GM23338 (cell line): ENCODE data around the gene SCLY. TPM values are rescaled to one million over a fixed set of nuclear protein-coding genes. Genes with fewer than 3 reads are reported as not detected.

Experiments used
- ATAC-seq: fragments of 200-7000 bp; cut with Tn5 transposase; 3 replicates; pipeline ENCODE4 v1.9.1; 2020
- DNase-seq: peaks from one replicate; pipeline ENCODE4 v3.0.0-alpha.2; 2015; ENCODE audit warnings: low spot score
- H2AFZ ChIP-seq: fragments of 200-600 bp; sonication (generic); 2 replicates; pipeline ENCODE4 v1.8.0; 2016; ENCODE audit warnings: antibody characterized with exemption, mild to moderate bottlenecking, moderate library complexity
- H3F3A ChIP-seq: fragments of 200-600 bp; sonication (generic); replicated peaks from 2 replicates; pipeline ENCODE4 v1.8.0; 2017; ENCODE audit warnings: antibody characterized with exemption, mixed run types, low read depth
- H3K27ac ChIP-seq: fragments of 200-600 bp; sonication (generic); 2 replicates; pipeline ENCODE4 v1.6.1; 2016; ENCODE audit warnings: low read depth
- H3K27me3 ChIP-seq: fragments of 200-600 bp; sonication (generic); 2 replicates; pipeline ENCODE4 v1.8.0; 2016; ENCODE audit warnings: mild to moderate bottlenecking, mixed run types, moderate library complexity; ENCODE audit not compliant: insufficient read depth
- H3K36me3 ChIP-seq: fragments of 200-600 bp; sonication (generic); 2 replicates; pipeline ENCODE4 v1.8.0; 2016; ENCODE audit warnings: mild to moderate bottlenecking; ENCODE audit not compliant: insufficient read depth
- H3K4me1 ChIP-seq: fragments of 200-600 bp; sonication (generic); 2 replicates; pipeline ENCODE4 v1.8.0; 2016; ENCODE audit warnings: mild to moderate bottlenecking, moderate library complexity; ENCODE audit not compliant: insufficient read depth
- H3K4me2 ChIP-seq: fragments of 200-600 bp; sonication (generic); 2 replicates; pipeline ENCODE4 v1.7.1; 2017; ENCODE audit warnings: mixed run types
- H3K4me3 ChIP-seq: fragments of 200-600 bp; sonication (generic); 2 replicates; pipeline ENCODE4 v1.6.1; 2016; ENCODE audit warnings: mixed run types
- H3K79me2 ChIP-seq: fragments of 200-600 bp; sonication (generic); replicated peaks from 2 replicates; pipeline ENCODE4 v1.8.0; 2017; ENCODE audit warnings: mild to moderate bottlenecking; ENCODE audit not compliant: insufficient read depth
- H3K9me2 ChIP-seq: fragments of 200-600 bp; sonication (generic); 2 replicates; pipeline ENCODE4 v1.8.0; 2017; ENCODE audit not compliant: insufficient read depth
- H4K20me1 ChIP-seq: fragments of 200-600 bp; sonication (generic); replicated peaks from 2 replicates; pipeline ENCODE4 v1.8.0; 2017; ENCODE audit warnings: mild to moderate bottlenecking; ENCODE audit not compliant: insufficient read depth
- H3K27ac Mint-ChIP-seq: 2 replicates; pipeline ENCODE4 v1.8.0; 2020; ENCODE audit warnings: inconsistent platforms, mild to moderate bottlenecking, moderate library complexity, mixed read lengths
- H3K27me3 Mint-ChIP-seq: 3 replicates; pipeline ENCODE4 v1.8.0; 2022; ENCODE audit warnings: low read depth, mild to moderate bottlenecking, moderate library complexity, mixed read lengths, inconsistent platforms; ENCODE audit not compliant: insufficient read depth, poor library complexity
- H3K36me3 Mint-ChIP-seq: 3 replicates; pipeline ENCODE4 v1.8.0; 2021; ENCODE audit warnings: low read depth, mild to moderate bottlenecking, inconsistent platforms, moderate library complexity, mixed read lengths
- H3K4me1 Mint-ChIP-seq: 3 replicates; pipeline ENCODE4 v1.8.0; 2020; ENCODE audit warnings: mild to moderate bottlenecking, inconsistent platforms, mixed read lengths
- H3K4me3 Mint-ChIP-seq: 3 replicates; pipeline ENCODE4 v1.8.0; 2021; ENCODE audit warnings: moderate library complexity, mild to moderate bottlenecking, inconsistent platforms, mixed read lengths
- H3K9me3 Mint-ChIP-seq: 3 replicates; pipeline ENCODE4 v1.8.0; 2020; ENCODE audit warnings: moderate library complexity, mild to moderate bottlenecking, inconsistent platforms, mixed read lengths
- EZH2phosphoT487 ChIP-seq: fragments of 200-600 bp; sonication (generic); IDR thresholded peaks from one replicate; pipeline ENCODE4 v1.8.1; 2018; ENCODE audit warnings: antibody characterized with exemption; ENCODE audit not compliant: unreplicated experiment
- NANOG ChIP-seq: IDR thresholded peaks from 2 replicates; pipeline ENCODE4 v1.6.1; 2016; ENCODE audit warnings: antibody characterized with exemption, borderline replicate concordance
- POLR2AphosphoS5 ChIP-seq: IDR thresholded peaks from 2 replicates; pipeline ENCODE4 v1.6.1; 2016; ENCODE audit warnings: antibody characterized with exemption, low read depth
- STAT1 ChIP-seq: IDR thresholded peaks from one replicate; pipeline ENCODE4 v1.6.1; 2016; ENCODE audit warnings: antibody characterized with exemption; ENCODE audit not compliant: unreplicated experiment
- ZNF114 ChIP-seq: fragments of 250-450 bp; sonication (Bioruptor Pico); IDR thresholded peaks from 2 replicates; pipeline ENCODE4 v1.5.0; 2020; ENCODE audit warnings: mild to moderate bottlenecking, moderate library complexity
- ZNF331 ChIP-seq: fragments of 250-450 bp; sonication (Bioruptor Pico); IDR thresholded peaks from 2 replicates; pipeline ENCODE4 v1.5.0; 2020; ENCODE audit warnings: low read depth, mild to moderate bottlenecking, moderate library complexity
- polyA plus RNA-seq: library from polyadenylated mRNA; unstranded; fragments of >200 nt; fragmentation: Nextera tagmentation; extraction: Ambion mirVana; gene quantifications from 2 replicates; pipeline ENCODE4 v1.2.1, GENCODE V29; 2016
- total RNA-seq: library from RNA; depleted of rRNA; stranded (reverse); fragments of >200 nt; shearing (Covaris generic); gene quantifications from 2 replicates; pipeline ENCODE4 v1.2.3, GENCODE V29; 2014
- TF ChIP-seq, protein P1 (sequence below): fragments of 250-450 bp; sonication (Bioruptor Pico); IDR thresholded peaks from 2 replicates; pipeline ENCODE4 v1.5.0; 2020; ENCODE audit warnings: mild to moderate bottlenecking, moderate library complexity
- TF ChIP-seq, protein P2 (sequence below): IDR thresholded peaks from one replicate; pipeline ENCODE4 v1.6.1; 2018; ENCODE audit warnings: antibody characterized with exemption; ENCODE audit not compliant: unreplicated experiment
- TF ChIP-seq, protein P3 (sequence below): IDR thresholded peaks from 2 replicates; pipeline ENCODE4 v1.6.1; 2016; ENCODE audit warnings: antibody characterized with exemption

Gene SCLY
- total and polyA plus RNA-seq, 2 experiments from 2014 or later = 57.2 to 80.3 TPM

DNA sequence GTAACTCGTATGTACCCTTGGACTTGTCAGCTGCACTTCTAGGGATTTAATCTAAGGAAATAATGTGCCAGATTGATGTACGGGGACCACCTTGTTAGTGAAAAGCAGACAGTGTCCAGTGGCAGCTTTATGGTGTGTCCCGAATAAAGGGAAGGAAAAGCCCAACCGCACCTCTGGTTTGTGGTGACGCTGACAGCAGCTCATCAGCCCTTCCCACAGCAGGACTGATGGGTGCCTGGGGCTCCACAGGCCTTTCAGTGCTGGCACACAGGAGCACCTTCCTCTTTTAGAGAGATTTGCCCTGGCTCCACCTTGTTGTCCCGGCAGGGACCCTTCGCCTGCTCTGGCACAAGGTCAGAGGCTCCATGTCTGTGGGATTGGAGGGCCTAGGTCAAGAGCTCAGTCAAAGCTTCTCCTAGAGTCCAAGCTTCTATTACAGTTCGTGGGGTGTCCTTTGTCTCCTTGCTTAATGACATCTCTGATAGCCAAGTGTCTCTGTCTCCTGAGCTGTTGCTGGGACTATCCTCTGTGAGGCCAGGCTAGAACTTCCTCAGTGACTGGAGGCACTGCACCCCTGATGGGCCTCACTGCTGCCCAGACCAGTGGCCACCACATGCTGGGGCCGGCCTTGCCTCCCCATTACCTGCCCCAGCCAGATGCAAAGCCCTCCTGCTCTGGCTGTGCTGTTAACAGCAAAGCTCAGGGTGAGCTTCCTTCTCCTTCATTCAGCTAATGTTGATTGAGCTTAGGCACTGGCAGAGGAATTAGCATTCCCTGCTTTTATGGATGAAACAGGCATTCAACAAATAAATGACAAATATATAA lies 33.0 kb upstream of the SCLY start:
- DNase-seq (no peak), ATAC-seq (peak; percentile 87)
- Histone ChIP-seq H3K27ac (no peak overlapping the region), H3K9me2 (no peaks in the 10 kb centered on the region), H4K20me1 (peaks cover 5% of the 10 kb centered on the region; the same call in 1 of the 2 replicates), H3K79me2 (no peaks in the 10 kb centered on the region), H3K27me3 (no peaks in the 10 kb centered on the region), H3K4me2 (0 out of 2 replicates have a peak overlapping the region, but pooled peaks have one; percentile 26), H2AFZ (no peak overlapping the region), H3K36me3 (no peaks in the 10 kb centered on the region; the same call in 1 of the 2 replicates), H3F3A (no peaks in the 10 kb centered on the region), H3K4me3 (no peak overlapping the region), H3K4me1 (0 out of 2 replicates have a peak, but pooled peaks cover 6% of the 10 kb centered on the region)
- peaks cover 21% of the 10 kb centered on the region for H3K4me1 Mint-ChIP-seq
- H3K27ac Mint-ChIP-seq = peak overlapping the region; percentile 90
- no peaks in the 10 kb centered on the region for H3K9me3 Mint-ChIP-seq
- H3K4me3 Mint-ChIP-seq = 0 out of 3 replicates have a peak overlapping the region, but pooled peaks have one; percentile 26
- H3K36me3 Mint-ChIP-seq = peaks cover 28% of the 10 kb centered on the region
- TF ChIP-seq EZH2phosphoT487 (no peak), STAT1 (no peak)
- TF ChIP-seq, protein P1, sequence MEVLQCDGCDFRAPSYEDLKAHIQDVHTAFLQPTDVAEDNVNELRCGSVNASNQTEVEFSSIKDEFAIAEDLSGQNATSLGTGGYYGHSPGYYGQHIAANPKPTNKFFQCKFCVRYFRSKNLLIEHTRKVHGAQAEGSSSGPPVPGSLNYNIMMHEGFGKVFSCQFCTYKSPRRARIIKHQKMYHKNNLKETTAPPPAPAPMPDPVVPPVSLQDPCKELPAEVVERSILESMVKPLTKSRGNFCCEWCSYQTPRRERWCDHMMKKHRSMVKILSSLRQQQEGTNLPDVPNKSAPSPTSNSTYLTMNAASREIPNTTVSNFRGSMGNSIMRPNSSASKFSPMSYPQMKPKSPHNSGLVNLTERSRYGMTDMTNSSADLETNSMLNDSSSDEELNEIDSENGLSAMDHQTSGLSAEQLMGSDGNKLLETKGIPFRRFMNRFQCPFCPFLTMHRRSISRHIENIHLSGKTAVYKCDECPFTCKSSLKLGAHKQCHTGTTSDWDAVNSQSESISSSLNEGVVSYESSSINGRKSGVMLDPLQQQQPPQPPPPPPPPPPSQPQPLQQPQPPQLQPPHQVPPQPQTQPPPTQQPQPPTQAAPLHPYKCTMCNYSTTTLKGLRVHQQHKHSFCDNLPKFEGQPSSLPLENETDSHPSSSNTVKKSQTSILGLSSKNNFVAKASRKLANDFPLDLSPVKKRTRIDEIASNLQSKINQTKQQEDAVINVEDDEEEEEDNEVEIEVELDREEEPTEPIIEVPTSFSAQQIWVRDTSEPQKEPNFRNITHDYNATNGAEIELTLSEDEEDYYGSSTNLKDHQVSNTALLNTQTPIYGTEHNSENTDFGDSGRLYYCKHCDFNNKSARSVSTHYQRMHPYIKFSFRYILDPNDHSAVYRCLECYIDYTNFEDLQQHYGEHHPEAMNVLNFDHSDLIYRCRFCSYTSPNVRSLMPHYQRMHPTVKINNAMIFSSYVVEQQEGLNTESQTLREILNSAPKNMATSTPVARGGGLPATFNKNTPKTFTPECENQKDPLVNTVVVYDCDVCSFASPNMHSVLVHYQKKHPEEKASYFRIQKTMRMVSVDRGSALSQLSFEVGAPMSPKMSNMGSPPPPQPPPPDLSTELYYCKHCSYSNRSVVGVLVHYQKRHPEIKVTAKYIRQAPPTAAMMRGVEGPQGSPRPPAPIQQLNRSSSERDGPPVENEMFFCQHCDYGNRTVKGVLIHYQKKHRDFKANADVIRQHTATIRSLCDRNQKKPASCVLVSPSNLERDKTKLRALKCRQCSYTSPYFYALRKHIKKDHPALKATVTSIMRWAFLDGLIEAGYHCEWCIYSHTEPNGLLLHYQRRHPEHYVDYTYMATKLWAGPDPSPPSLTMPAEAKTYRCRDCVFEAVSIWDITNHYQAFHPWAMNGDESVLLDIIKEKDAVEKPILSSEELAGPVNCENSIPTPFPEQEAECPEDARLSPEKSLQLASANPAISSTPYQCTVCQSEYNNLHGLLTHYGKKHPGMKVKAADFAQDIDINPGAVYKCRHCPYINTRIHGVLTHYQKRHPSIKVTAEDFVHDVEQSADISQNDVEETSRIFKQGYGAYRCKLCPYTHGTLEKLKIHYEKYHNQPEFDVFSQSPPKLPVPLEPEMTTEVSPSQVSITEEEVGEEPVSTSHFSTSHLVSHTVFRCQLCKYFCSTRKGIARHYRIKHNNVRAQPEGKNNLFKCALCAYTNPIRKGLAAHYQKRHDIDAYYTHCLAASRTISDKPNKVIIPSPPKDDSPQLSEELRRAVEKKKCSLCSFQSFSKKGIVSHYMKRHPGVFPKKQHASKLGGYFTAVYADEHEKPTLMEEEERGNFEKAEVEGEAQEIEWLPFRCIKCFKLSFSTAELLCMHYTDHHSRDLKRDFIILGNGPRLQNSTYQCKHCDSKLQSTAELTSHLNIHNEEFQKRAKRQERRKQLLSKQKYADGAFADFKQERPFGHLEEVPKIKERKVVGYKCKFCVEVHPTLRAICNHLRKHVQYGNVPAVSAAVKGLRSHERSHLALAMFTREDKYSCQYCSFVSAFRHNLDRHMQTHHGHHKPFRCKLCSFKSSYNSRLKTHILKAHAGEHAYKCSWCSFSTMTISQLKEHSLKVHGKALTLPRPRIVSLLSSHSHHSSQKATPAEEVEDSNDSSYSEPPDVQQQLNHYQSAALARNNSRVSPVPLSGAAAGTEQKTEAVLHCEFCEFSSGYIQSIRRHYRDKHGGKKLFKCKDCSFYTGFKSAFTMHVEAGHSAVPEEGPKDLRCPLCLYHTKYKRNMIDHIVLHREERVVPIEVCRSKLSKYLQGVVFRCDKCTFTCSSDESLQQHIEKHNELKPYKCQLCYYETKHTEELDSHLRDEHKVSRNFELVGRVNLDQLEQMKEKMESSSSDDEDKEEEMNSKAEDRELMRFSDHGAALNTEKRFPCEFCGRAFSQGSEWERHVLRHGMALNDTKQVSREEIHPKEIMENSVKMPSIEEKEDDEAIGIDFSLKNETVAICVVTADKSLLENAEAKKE (CRISPR knock-in tag) = peak; percentile 27; the same call in 1 of the 2 replicates
- peaks cover 7% of the 10 kb centered on the region for H3K27me3 Mint-ChIP-seq

DNA sequence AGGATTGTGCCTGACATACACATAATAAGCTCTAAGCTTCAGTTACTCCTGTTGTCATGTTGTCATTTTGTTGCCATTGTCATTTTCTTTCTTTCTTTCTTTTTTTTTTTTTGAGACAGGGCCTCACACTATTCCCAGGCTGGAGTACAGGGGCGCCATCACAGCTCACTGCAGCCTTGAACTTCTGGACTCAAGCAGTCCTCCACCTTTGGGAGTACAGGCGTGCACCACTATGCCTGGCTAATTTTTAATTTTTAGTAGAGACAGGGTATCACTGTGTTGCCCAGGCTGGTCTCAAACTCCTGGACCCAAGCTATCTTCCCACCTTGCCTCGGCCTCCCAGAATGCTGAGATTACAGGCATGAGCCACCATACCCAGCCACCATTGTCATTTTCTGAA lies 30.9 kb upstream of the SCLY start:
- Histone ChIP-seq H3K4me3 (no peak overlapping the region), H3F3A (no peaks in the 10 kb centered on the region), H4K20me1 (no peaks in the 10 kb centered on the region), H3K27ac (no peak overlapping the region), H2AFZ (no peak overlapping the region), H3K36me3 (0 out of 2 replicates have a peak, but pooled peaks cover 5% of the 10 kb centered on the region), H3K27me3 (no peaks in the 10 kb centered on the region), H3K4me2 (no peak overlapping the region), H3K4me1 (0 out of 2 replicates have a peak, but pooled peaks cover 6% of the 10 kb centered on the region), H3K79me2 (no peaks in the 10 kb centered on the region), H3K9me2 (no peaks in the 10 kb centered on the region)
- Mint-ChIP-seq H3K4me3 (no peak overlapping the region), H3K36me3 (peaks cover 33% of the 10 kb centered on the region), H3K9me3 (no peaks in the 10 kb centered on the region), H3K27me3 (peaks cover 7% of the 10 kb centered on the region), H3K27ac (no peak overlapping the region), H3K4me1 (peaks cover 20% of the 10 kb centered on the region)
- no peak for ATAC-seq
- no peak for DNase-seq
- TF ChIP-seq NANOG (no peak), STAT1 (no peak), ZNF331 (CRISPR knock-in tag) (no peak), POLR2AphosphoS5 (no peak), EZH2phosphoT487 (no peak), ZNF114 (CRISPR knock-in tag) (no peak)
- TF ChIP-seq, protein P2, sequence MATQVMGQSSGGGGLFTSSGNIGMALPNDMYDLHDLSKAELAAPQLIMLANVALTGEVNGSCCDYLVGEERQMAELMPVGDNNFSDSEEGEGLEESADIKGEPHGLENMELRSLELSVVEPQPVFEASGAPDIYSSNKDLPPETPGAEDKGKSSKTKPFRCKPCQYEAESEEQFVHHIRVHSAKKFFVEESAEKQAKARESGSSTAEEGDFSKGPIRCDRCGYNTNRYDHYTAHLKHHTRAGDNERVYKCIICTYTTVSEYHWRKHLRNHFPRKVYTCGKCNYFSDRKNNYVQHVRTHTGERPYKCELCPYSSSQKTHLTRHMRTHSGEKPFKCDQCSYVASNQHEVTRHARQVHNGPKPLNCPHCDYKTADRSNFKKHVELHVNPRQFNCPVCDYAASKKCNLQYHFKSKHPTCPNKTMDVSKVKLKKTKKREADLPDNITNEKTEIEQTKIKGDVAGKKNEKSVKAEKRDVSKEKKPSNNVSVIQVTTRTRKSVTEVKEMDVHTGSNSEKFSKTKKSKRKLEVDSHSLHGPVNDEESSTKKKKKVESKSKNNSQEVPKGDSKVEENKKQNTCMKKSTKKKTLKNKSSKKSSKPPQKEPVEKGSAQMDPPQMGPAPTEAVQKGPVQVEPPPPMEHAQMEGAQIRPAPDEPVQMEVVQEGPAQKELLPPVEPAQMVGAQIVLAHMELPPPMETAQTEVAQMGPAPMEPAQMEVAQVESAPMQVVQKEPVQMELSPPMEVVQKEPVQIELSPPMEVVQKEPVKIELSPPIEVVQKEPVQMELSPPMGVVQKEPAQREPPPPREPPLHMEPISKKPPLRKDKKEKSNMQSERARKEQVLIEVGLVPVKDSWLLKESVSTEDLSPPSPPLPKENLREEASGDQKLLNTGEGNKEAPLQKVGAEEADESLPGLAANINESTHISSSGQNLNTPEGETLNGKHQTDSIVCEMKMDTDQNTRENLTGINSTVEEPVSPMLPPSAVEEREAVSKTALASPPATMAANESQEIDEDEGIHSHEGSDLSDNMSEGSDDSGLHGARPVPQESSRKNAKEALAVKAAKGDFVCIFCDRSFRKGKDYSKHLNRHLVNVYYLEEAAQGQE = no peak
- TF ChIP-seq, protein P3, sequence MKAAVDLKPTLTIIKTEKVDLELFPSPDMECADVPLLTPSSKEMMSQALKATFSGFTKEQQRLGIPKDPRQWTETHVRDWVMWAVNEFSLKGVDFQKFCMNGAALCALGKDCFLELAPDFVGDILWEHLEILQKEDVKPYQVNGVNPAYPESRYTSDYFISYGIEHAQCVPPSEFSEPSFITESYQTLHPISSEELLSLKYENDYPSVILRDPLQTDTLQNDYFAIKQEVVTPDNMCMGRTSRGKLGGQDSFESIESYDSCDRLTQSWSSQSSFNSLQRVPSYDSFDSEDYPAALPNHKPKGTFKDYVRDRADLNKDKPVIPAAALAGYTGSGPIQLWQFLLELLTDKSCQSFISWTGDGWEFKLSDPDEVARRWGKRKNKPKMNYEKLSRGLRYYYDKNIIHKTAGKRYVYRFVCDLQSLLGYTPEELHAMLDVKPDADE = no peak
